Measurements from ENCODE around the gene FTH1. TPM values are rescaled to one million over a fixed set of nuclear protein-coding genes. Genes with fewer than 3 reads are reported as not detected.
A peak's percentile ranks its signal among the peaks of the same experiment; 100 is the strongest.

The FTH1 gene
- total RNA-seq, 2 donors from 2014 or later: 2,226 to 2,809 TPM

DNA sequence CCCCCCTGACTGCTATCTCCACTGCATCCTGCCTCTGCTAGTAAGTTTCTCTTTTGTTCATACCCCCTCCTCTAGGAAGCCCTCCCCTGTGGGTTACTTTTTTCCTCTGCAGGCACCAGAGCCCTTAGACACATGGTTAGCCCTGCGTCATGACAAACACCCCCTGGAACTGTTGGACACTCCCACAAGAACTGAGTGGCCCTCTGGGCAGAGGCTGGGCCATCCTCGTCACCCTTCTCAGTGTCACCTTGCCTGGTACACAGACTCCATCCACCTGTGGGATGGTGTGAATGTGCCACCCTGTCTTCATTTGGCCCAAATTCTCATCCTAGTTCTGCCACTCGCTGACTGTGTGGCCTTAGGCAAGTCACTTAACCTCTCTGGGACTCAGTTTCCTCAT, 46.0 kb downstream of the FTH1 start:
- no peaks in the 10 kb centered on the region for H3K36me3 Mint-ChIP-seq (ENCODE audit: low read depth)
- no peak overlapping the region for H3K27ac Mint-ChIP-seq
- H3K9me3 Mint-ChIP-seq: no peaks in the 10 kb centered on the region
- no peak overlapping the region for H3K4me3 Mint-ChIP-seq
- peaks cover 58% of the 10 kb centered on the region for H3K4me1 Mint-ChIP-seq
- Histone ChIP-seq H3K4me3 (ENCODE audit: low read length) (no peak overlapping the region), H3K27me3 (ENCODE audit: control insufficient read depth, insufficient read depth, low read length, poor library complexity, severe bottlenecking) (peaks cover 10% of the 10 kb centered on the region), H3K4me1 (ENCODE audit: control insufficient read depth, insufficient read depth, low read length) (peaks cover 17% of the 10 kb centered on the region), H3K36me3 (ENCODE audit: control insufficient read depth, insufficient read depth, low read length) (no peaks in the 10 kb centered on the region), H3K27ac (ENCODE audit: low read depth, low read length) (no peak overlapping the region), H3K9ac (ENCODE audit: extremely low read depth, low read length, poor library complexity, severe bottlenecking) (no peak overlapping the region), H3K9me3 (ENCODE audit: control insufficient read depth, low read length) (no peaks in the 10 kb centered on the region)
- no peak for DNase-seq
- peaks cover 19% of the 10 kb centered on the region for H3K27me3 Mint-ChIP-seq (ENCODE audit: insufficient read depth)
- TF ChIP-seq, protein P1, sequence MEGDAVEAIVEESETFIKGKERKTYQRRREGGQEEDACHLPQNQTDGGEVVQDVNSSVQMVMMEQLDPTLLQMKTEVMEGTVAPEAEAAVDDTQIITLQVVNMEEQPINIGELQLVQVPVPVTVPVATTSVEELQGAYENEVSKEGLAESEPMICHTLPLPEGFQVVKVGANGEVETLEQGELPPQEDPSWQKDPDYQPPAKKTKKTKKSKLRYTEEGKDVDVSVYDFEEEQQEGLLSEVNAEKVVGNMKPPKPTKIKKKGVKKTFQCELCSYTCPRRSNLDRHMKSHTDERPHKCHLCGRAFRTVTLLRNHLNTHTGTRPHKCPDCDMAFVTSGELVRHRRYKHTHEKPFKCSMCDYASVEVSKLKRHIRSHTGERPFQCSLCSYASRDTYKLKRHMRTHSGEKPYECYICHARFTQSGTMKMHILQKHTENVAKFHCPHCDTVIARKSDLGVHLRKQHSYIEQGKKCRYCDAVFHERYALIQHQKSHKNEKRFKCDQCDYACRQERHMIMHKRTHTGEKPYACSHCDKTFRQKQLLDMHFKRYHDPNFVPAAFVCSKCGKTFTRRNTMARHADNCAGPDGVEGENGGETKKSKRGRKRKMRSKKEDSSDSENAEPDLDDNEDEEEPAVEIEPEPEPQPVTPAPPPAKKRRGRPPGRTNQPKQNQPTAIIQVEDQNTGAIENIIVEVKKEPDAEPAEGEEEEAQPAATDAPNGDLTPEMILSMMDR (conservative IDR thresholded peaks at IDR 0.05): no peak
- WGBS, 2 experiments (ENCODE audit: insufficient coverage in 1 of 2, insufficient read length in 1 of 2): 86 to 92% methylated on average over 1 to 3 of the region's 3 CpGs

DNA sequence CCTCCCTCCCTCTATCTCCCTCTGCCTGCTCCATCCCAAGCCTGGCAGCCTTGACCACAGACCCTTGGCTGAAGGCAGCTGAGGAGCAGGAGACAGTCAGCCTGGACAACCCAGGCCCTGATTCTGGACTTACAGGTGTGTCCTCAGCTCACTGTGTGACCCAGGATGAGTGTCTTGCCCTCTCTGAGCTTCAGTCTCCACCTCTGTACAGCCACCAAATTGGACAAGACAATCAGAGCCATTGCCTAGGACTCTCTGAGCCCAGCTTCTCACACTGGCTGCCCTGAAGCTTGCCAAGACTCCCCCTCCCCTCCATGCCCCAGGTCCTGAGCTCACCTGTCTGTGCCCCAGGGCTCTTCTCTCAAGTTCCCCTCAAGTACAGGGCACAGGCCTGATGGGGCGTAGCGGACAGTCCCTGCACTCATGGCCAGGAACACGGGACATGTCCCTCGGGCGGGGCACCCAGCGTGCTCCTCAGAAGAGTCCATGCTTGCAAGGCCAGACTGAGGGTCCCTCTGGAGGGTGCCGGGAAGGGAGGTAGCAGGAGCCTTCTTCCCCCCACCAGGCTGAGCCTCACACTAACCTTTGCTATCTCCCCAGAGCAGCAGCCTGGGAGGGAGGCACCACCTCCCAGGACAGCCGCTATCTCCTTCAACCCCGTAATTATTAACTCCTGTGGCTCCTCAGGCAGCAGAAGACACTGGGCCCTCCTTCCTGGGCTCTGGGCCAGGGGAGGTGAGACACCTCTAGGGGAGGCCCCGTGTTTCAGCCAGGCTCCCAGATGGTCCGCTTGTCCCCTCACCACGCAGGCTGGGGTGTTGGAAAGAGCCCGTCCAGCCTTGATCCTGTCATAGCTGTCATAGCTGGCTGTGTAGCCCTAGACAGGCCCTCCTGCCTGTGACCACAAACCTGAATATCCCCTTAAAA, 47.5 kb downstream of the FTH1 start:
- H3K9ac ChIP-seq (ENCODE audit: extremely low read depth, low read length, poor library complexity, severe bottlenecking): no peak overlapping the region
- no peaks in the 10 kb centered on the region for H3K36me3 Mint-ChIP-seq (ENCODE audit: low read depth)
- H3K27ac Mint-ChIP-seq: peak overlapping the region; percentile 49
- no peaks in the 10 kb centered on the region for H3K9me3 Mint-ChIP-seq
- no peaks in the 10 kb centered on the region for H3K36me3 ChIP-seq (ENCODE audit: control insufficient read depth, insufficient read depth, low read length)
- 89 to 90% methylated on average over 6 to 13 of the region's 13 CpGs for WGBS, 2 experiments (ENCODE audit: insufficient coverage in 1 of 2, insufficient read length in 1 of 2)
- H3K9me3 ChIP-seq (ENCODE audit: control insufficient read depth, low read length): no peaks in the 10 kb centered on the region
- H3K4me3 Mint-ChIP-seq: no peak overlapping the region
- no peak overlapping the region for H3K4me3 ChIP-seq (ENCODE audit: low read length)
- H3K27me3 ChIP-seq (ENCODE audit: control insufficient read depth, insufficient read depth, low read length, poor library complexity, severe bottlenecking): peaks cover 10% of the 10 kb centered on the region
- DNase-seq: peak; percentile 60
- H3K27me3 Mint-ChIP-seq (ENCODE audit: insufficient read depth): peaks cover 24% of the 10 kb centered on the region
- H3K4me1 ChIP-seq (ENCODE audit: control insufficient read depth, insufficient read depth, low read length): peaks cover 17% of the 10 kb centered on the region
- TF ChIP-seq, protein P1 (conservative IDR thresholded peaks at IDR 0.05): no peak
- H3K4me1 Mint-ChIP-seq: peaks cover 61% of the 10 kb centered on the region
- H3K27ac ChIP-seq (ENCODE audit: low read depth, low read length): no peak overlapping the region

DNA sequence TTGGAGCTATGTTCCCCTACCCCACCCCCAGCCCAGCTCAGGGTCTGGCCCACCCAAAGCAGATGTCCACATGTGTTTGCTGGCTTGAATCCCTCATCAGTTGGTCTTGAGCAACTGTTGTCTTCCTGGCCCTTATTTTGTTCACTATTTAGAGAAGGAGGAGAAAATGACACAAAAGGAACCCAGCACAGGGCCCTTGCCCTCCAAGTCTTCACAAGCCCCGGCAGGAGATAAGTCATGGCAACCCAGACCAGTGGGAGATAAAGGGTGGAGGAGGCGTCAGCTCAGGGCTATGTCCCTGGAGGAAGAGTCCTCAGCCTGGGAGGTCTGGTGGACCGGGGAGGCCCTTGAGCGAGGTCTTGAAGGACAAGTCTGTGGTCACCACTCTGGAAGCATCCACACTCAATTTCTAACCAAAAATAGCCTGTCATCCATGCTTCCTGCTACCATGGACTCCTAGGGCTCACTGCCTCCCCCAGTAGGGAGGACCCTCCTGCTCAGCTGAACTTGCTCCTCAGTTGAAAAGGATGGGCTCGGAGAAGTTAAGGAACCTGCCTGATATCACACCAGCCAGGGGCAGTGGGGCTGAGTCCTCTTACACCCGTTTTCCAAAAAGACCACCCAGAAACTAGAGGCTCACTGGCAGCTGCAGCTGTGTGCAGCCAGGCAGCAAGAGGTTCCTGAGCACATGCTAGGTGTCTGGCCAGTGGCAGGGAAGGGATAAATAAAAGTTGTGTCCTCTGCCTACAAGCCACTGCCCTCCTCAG, 48.3 kb downstream of the FTH1 start:
- peak overlapping the region; percentile 62 for H3K4me3 Mint-ChIP-seq
- Histone ChIP-seq H3K4me3 (ENCODE audit: low read length) (no peak overlapping the region), H3K36me3 (ENCODE audit: control insufficient read depth, insufficient read depth, low read length) (no peaks in the 10 kb centered on the region), H3K27ac (ENCODE audit: low read depth, low read length) (no peak overlapping the region), H3K4me1 (ENCODE audit: control insufficient read depth, insufficient read depth, low read length) (peaks cover 17% of the 10 kb centered on the region), H3K9me3 (ENCODE audit: control insufficient read depth, low read length) (no peaks in the 10 kb centered on the region), H3K27me3 (ENCODE audit: control insufficient read depth, insufficient read depth, low read length, poor library complexity, severe bottlenecking) (peaks cover 10% of the 10 kb centered on the region), H3K9ac (ENCODE audit: extremely low read depth, low read length, poor library complexity, severe bottlenecking) (no peak overlapping the region)
- TF ChIP-seq, protein P1 (conservative IDR thresholded peaks at IDR 0.05): no peak
- no peak overlapping the region for H3K27ac Mint-ChIP-seq
- DNase-seq: peak; percentile 39
- peaks cover 54% of the 10 kb centered on the region for H3K4me1 Mint-ChIP-seq
- 94% methylated on average over 6 of the region's 6 CpGs; no CpG with 5 or more reads in 1 of the 2 experiments for WGBS, 2 experiments (ENCODE audit: insufficient coverage in 1 of 2, insufficient read length in 1 of 2)
- H3K9me3 Mint-ChIP-seq: no peaks in the 10 kb centered on the region
- no peaks in the 10 kb centered on the region for H3K36me3 Mint-ChIP-seq (ENCODE audit: low read depth)
- H3K27me3 Mint-ChIP-seq (ENCODE audit: insufficient read depth): peaks cover 24% of the 10 kb centered on the region

Data from endodermal cell (in vitro differentiated cells).